Measurements from ENCODE around the gene FCF1.

Gene FCF1

GRCh38 chr14:74712499-74713394, at the start of gene FCF1, which contains the start of gene AREL1:
FCF1 (plus strand) TSS chr14:74713144; CDS start chr14:74713198, 54 bp downstream.
AREL1 (minus strand) TSS chr14:74713080; CDS start chr14:74685615, 27,465 bp downstream.
- DNase-seq (ENCODE audit: low read depth in 2 of 2) = peak; percentile 50 to 61

- no peak for DNase-seq (ENCODE audit: low read depth in 2 of 2)
Measured at GRCh38 chr14:74663884-74664283, 49.1 kb upstream of the FCF1 start.

GRCh38 chr14:74664717-74665116, 48.2 kb upstream of the FCF1 start:
- DNase-seq (ENCODE audit: low read depth in 2 of 2) = no peak

DNA sequence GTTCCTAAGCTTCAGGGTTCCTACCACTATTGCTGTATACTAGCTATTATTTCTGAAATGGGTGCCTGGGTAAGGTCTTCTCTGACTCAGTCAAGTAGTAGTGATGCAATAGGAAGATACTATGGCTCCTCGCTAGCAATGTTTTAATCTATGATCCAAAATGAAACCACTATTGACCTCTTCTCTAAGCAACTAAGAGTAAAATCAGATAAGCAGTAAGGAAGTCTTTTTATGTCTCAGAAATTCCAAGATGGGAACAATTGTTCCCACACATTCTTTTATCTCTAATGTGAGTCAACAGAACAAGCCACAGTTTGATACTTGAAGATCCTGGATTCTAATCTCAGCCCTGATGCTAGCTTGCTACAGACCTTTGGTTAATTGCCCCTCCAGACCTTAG, 45.2 kb upstream of the FCF1 start:
- no peak for DNase-seq (ENCODE audit: low read depth in 2 of 2)

GRCh38 chr14:74669256-74669655, 43.7 kb upstream of the FCF1 start:
- DNase-seq (ENCODE audit: low read depth in 2 of 2) = no peak

GRCh38 chr14:74669846-74670245, 43.1 kb upstream of the FCF1 start:
- DNase-seq (ENCODE audit: low read depth in 2 of 2) = no peak

DNA sequence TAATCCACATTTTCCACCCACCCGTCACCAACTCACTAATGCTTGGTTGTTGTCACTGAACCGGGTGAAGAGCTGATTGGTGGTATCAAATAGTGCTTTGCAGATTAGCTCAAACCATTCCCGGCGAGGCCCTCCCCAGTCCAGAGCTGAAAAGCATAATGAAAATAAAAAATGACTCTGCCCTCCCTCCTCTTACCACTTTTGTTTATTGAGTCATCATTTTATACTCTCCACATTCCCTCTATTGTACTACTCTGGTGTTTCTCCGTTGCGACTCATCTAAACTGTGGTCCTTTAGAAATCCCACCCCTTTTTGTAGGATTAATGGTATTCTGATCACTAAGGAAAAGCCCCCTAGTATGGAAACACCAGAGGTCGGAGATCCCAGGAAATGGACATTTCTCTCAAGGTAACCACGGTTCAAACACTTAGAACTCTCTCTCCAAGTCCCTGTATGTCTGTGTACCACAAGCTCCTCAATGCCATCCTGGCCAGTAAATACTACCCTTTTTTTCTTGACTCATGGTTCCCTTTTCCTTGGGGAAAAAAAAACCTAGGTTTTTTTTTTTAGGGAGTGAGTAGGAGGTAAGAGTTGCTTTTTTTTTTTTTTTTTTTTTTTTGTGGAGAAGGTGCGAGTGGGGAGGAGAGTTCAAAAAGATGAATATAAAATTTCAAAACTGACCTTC, 42.1 kb upstream of the FCF1 start:
- DNase-seq (ENCODE audit: low read depth in 2 of 2) = no peak

DNA sequence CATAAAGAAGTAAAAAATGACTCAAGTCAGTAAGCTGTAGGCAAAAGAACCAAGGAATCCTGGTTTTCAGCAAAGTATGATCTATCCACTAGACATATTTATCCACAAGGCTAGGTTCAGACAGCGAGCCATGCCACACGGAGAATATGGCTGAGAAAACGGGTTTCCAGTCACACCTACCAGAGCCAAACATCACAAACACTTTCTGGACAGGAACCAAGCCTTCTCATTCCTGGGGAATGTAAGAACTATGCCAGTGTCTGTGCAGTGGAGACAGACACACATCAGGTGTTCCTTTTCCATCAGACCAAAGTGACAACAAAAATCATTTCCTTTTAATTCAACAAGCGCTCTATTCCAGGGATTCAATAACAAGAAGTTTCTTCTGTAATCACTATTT, 41.2 kb upstream of the FCF1 start:
- no peak for DNase-seq (ENCODE audit: low read depth in 2 of 2)

DNA sequence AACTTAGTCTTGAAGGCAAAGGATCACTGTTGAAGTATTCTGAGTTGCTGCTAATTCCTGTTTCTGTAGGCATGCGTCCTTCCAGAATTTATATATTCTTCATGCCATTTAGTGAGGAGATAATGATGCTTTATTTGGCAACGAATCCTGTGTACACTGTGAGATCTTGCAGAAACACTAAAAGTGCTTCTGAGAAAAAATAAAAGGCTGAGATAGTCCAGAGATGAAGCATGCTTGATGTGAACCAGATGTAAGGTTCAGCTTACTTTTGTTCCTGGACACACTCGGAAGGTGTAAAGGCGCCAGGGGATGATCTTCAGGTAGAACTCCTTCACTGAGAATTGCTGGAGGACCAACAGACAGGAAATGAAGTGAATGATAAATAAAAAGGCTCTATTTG, 39.2 kb upstream of the FCF1 start:
- DNase-seq (ENCODE audit: low read depth in 2 of 2) = no peak

GRCh38 chr14:74675219-74675618, 37.7 kb upstream of the FCF1 start:
- no peak for DNase-seq (ENCODE audit: low read depth in 2 of 2)

- no peak for DNase-seq (ENCODE audit: low read depth in 2 of 2)
Measured at GRCh38 chr14:74682169-74682952, 30.6 kb upstream of the FCF1 start.

DNA sequence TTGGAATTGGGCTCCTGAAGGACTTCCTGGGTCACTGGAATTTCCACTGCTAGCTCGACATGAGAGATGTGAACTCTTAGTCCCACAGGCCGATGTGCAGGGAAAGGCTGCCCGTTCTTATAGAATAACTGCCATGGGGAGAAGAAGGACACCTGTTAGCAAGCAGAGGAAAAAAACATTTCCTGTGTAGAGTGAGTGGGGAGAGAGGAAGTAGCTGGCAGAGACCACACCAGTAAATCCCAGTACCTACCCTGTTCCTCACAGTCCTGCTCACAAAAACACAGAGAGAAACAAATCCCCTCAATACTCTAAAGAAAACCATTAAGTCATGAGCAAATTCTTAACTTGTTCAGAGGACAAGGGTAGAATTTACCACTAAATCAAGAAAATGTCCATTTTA, 29.5 kb upstream of the FCF1 start:
- no peak for DNase-seq (ENCODE audit: low read depth in 2 of 2)

- no peak for DNase-seq (ENCODE audit: low read depth in 2 of 2)
Measured at GRCh38 chr14:74684434-74684833, 28.5 kb upstream of the FCF1 start.

DNA sequence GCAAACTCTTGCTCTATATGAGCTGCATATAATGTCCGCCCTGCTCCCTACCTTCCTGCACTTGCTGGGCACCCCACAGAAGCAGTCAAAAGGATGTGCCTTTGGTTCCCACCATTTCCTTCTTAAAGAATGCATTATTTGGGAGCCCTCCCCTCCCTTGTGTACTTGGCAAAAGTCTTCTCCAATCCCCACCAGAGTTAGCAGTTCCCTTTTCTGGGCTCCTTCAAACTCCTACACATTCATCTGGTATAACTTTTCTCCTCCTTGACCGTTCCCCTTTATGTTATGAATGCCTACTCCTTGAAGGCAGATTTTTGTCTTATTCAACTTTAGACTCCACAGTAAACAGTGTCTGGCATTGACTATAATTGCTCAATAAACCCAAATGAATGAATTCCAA, 27.9 kb upstream of the FCF1 start:
- DNase-seq (ENCODE audit: low read depth in 2 of 2) = no peak

DNA sequence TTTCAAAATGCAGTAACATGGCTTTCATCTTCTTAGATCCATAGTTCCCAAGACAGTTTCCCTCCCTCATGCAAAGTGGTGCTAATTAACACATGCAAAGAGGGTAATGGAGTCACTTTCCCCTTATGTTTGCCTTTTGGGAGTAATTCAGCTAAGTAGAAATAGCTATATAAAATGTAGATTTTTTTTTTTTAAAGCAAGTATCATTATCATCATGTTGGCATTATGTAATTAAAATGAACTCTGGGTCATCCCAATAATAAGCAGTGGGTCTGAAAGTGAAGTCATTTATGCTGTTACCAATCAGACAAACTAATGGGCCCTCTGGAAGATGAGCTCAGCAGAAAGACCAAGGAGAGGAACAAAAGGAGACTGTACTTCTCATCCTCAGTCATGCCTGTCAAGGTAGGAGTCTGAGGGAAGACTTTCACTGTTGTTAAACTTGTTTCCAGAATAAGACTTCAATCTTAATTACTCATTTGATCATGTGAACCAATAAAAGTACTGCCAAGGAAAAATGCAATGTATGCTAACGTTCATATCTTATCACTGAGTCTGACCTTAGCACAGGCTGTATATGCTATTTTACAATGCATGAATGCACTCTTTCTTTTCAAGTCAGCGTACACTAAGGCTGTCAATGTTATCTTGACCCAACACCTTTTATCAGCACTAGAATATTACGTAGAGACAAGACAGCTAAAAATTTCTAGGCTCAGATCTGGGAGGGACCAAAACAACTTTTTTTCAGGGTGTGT, 26.8 kb upstream of the FCF1 start:
- DNase-seq (ENCODE audit: low read depth in 2 of 2) = no peak

DNA sequence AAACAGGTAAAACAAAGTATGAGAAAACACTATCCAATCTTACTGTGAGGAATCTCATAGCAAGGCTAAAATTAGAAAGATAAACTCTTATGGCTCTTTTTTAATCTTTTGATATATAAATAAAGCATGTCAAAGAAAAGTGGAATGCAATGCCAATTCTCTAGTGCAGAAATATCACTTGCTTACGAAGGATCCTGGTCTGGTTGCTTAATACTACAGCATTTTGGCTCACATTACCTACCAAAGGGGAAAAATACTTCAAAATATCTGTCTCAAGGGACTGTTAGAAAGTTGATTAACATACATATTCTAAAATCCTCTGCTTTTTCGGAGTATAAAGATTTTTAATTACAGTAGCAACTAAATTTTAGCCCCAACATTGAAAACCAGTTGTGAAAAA, 21.5 kb upstream of the FCF1 start:
- DNase-seq (ENCODE audit: low read depth in 2 of 2) = no peak

GRCh38 chr14:74693191-74693590, 19.8 kb upstream of the FCF1 start:
- no peak for DNase-seq (ENCODE audit: low read depth in 2 of 2)

DNA sequence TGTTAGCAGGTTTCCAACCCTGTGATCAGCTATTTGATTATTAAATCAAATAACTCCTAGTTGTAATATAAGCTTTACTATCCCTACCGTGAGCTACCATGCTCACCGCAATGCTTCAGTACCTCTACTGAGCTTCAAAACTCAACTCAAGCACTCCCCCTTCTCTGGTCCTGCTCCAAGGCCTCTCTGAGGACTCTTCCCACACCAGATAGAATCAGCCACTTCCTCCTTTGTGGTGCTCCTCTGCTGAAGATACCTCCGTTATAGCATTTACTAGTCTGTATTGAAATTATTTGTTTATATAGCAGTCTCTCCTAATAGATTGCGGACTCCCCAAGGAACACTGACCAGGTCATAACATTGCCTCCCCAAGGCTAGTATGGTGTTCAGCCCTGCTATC, 17.5 kb upstream of the FCF1 start:
- DNase-seq (ENCODE audit: low read depth in 2 of 2) = no peak

DNA sequence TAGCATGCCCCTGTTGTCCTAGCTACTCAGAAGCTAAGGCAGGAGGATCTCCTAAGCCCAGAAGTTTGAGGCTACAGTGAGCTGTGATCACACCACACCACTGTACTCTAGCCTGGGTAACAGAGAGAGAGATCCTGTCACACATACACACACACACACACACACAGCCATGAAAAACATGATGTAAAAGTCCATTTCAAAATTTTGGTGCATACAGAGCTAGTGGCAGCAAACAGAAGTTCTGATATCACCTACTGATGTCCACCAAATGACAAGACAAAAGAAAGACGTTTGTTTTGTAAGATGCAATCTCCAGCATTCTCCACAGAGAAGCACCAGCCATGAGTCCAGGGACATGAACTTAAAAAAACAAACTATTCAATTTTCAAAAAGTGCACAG, 15.9 kb upstream of the FCF1 start:
- no peak for DNase-seq (ENCODE audit: low read depth in 2 of 2)

- DNase-seq (ENCODE audit: low read depth in 2 of 2) = no peak
Measured at GRCh38 chr14:74697543-74697942, 15.4 kb upstream of the FCF1 start.

DNA sequence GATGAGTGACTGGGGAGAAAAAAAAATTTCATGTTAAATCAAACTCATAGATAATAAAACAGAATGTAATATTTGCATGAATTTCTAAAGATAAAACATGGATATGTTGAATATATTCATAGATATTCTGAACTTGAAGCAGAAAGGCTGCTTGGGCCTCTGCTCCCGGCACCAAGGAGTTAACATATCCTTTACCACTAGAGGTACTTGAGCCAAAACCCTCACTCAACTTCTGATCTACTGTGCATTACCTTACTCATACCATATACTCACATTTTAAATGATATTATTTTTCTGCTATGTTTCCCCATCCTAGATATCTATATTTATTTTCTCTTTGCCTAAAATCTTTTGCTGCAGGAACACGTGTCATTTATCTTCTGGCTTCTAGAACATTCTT, 15.0 kb upstream of the FCF1 start:
- DNase-seq (ENCODE audit: low read depth in 2 of 2) = no peak

DNA sequence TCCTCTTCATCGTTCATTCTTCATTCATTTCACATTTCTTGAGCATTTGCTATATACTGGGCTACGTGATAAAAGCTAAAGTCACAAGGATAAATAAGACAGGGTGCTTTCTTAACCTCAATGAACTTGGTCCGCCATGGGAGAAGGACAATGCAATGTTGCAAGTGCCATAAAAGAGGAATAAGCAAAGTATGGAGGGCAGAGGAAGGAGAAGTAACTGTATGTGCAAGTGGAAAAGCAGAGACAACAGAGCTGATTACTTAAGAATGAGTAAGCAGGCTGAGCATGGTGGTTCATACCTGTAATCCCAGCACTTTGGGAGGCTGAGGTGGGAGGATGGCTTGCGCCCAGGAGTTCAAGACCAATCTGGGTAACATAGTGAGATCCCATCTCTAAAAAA, 14.5 kb upstream of the FCF1 start:
- DNase-seq (ENCODE audit: low read depth in 2 of 2) = no peak

Measured in stimulated activated CD8-positive, alpha-beta memory T cell treated with anti-CD3 and anti-CD28 coated beads, Interleukin-7, amount 100 ng/mL, for 1 hour (primary cell).